SU-DHL-6 (cell line): ENCODE measurements around the gene TTLL11.

Experiments
- H2AFZ ChIP-seq: fragments of 200-600 bp; sonication (generic); 2 replicates; pipeline ENCODE4 v1.6.1; 2014; ENCODE audit warnings: low read depth, mild to moderate bottlenecking, moderate library complexity, mixed read lengths, antibody characterized with exemption, low read length; ENCODE audit not compliant: severe bottlenecking
- H3F3A ChIP-seq: fragments of 200-600 bp; shearing (Covaris generic); 2 replicates; pipeline ENCODE4 v1.6.0; 2016; ENCODE audit warnings: antibody characterized with exemption, mild to moderate bottlenecking; ENCODE audit not compliant: insufficient read depth
- H3K27ac ChIP-seq: fragments of 200-600 bp; sonication (generic); 2 replicates; pipeline ENCODE4 v1.5.1; 2016; ENCODE audit warnings: low read depth, mild to moderate bottlenecking, low read length, moderate library complexity, mixed read lengths
- H3K27me3 ChIP-seq: fragments of 200-600 bp; sonication (generic), shearing (Covaris generic); 2 replicates; pipeline ENCODE4 v1.6.0; 2014; ENCODE audit warnings: mild to moderate bottlenecking, low read length
- H3K36me3 ChIP-seq: fragments of 200-600 bp; sonication (generic); 2 replicates; pipeline ENCODE4 v1.6.1; 2014; ENCODE audit warnings: mild to moderate bottlenecking, low read length, mixed read lengths
- H3K4me2 ChIP-seq: fragments of 300-600, 200-600 bp; shearing (Covaris generic), sonication (generic); 2 replicates; pipeline ENCODE4 v1.6.0; 2014; ENCODE audit warnings: low read length, low read depth, mild to moderate bottlenecking; ENCODE audit not compliant: poor library complexity, severe bottlenecking
- H3K4me3 ChIP-seq: fragments of 200-600 bp; sonication (generic); 2 replicates; pipeline ENCODE4 v1.5.1; 2014; ENCODE audit warnings: antibody characterized with exemption, low read length, mild to moderate bottlenecking, mixed read lengths; ENCODE audit not compliant: insufficient read depth, poor library complexity, severe bottlenecking
- H3K79me2 ChIP-seq: fragments of 200-600 bp; sonication (generic); 2 replicates; pipeline ENCODE4 v1.6.1; 2014; ENCODE audit warnings: mild to moderate bottlenecking, low read length, moderate library complexity; ENCODE audit not compliant: insufficient read depth
- H3K9ac ChIP-seq: fragments of 200-600 bp; sonication (generic); 2 replicates; pipeline ENCODE4 v1.7.0; 2014; ENCODE audit warnings: mild to moderate bottlenecking, low read length
- H3K9me2 ChIP-seq: fragments of 200-600 bp; sonication (generic); replicated peaks from 2 replicates; pipeline ENCODE4 v1.6.1; 2014; ENCODE audit warnings: low read length; ENCODE audit not compliant: insufficient read depth
- H3K9me3 ChIP-seq: fragments of 200-600 bp; sonication (generic); 2 replicates; pipeline ENCODE4 v1.6.1; 2014; ENCODE audit warnings: low read length, mixed read lengths; ENCODE audit not compliant: insufficient read depth
- H4K20me1 ChIP-seq: fragments of 200-600 bp; sonication (generic); 2 replicates; pipeline ENCODE4 v1.6.1; 2014; ENCODE audit warnings: low read depth, mild to moderate bottlenecking, antibody characterized with exemption, low read length, moderate library complexity, mixed read lengths
- CTCF ChIP-seq: fragments of 200-600 bp; sonication (generic); IDR thresholded peaks from one replicate; pipeline ENCODE4 v1.5.1; 2017; ENCODE audit warnings: antibody characterized with exemption, mild to moderate bottlenecking, low read length, moderate library complexity; ENCODE audit not compliant: insufficient read depth, poor library complexity, severe bottlenecking
- EZH2phosphoT487 ChIP-seq: fragments of 200-600 bp; sonication (generic), shearing (Covaris generic); conservative IDR thresholded peaks from 2 replicates; pipeline ENCODE4 v1.6.1; 2018; ENCODE audit warnings: mild to moderate bottlenecking, antibody characterized with exemption, low read length, moderate library complexity, mixed read lengths

Gene TTLL11

GRCh38 chr9:121963528-121963995 is 129.5 kb downstream of the TTLL11 start:
- H3K9ac ChIP-seq: no peak overlapping the region
- no peak overlapping the region for H2AFZ ChIP-seq
- no peaks in the 10 kb centered on the region for H3K79me2 ChIP-seq
- H3K9me3 ChIP-seq: no peaks in the 10 kb centered on the region
- H3K4me3 ChIP-seq: no peak overlapping the region
- no peak for TF ChIP-seq EZH2phosphoT487
- no peak for TF ChIP-seq CTCF
- H3F3A ChIP-seq: no peaks in the 10 kb centered on the region
- no peak overlapping the region for H3K4me2 ChIP-seq
- H3K27me3 ChIP-seq: no peaks in the 10 kb centered on the region
- no peak overlapping the region for H3K27ac ChIP-seq
- H3K36me3 ChIP-seq: no peaks in the 10 kb centered on the region
- H4K20me1 ChIP-seq: no peaks in the 10 kb centered on the region
- H3K9me2 ChIP-seq: no peaks in the 10 kb centered on the region

GRCh38 chr9:121962421-121962820 is 130.7 kb downstream of the TTLL11 start:
- Histone ChIP-seq H3K4me2 (no peak overlapping the region), H3F3A (no peaks in the 10 kb centered on the region), H3K9me3 (no peaks in the 10 kb centered on the region), H2AFZ (no peak overlapping the region), H3K79me2 (no peaks in the 10 kb centered on the region), H3K27ac (no peak overlapping the region), H4K20me1 (no peaks in the 10 kb centered on the region), H3K4me3 (no peak overlapping the region), H3K36me3 (no peaks in the 10 kb centered on the region), H3K27me3 (no peaks in the 10 kb centered on the region), H3K9ac (no peak overlapping the region), H3K9me2 (no peaks in the 10 kb centered on the region)
- TF ChIP-seq CTCF (no peak), EZH2phosphoT487 (no peak)

GRCh38 chr9:121960665-121961064 is 132.4 kb downstream of the TTLL11 start:
- no peaks in the 10 kb centered on the region for H3K79me2 ChIP-seq
- TF ChIP-seq CTCF (no peak), EZH2phosphoT487 (no peak)
- H3K4me2 ChIP-seq: no peak overlapping the region
- no peaks in the 10 kb centered on the region for H3K9me3 ChIP-seq
- H3K9me2 ChIP-seq: no peaks in the 10 kb centered on the region
- no peaks in the 10 kb centered on the region for H3F3A ChIP-seq
- no peaks in the 10 kb centered on the region for H3K36me3 ChIP-seq
- no peak overlapping the region for H3K27ac ChIP-seq
- no peaks in the 10 kb centered on the region for H4K20me1 ChIP-seq
- H3K27me3 ChIP-seq: no peaks in the 10 kb centered on the region
- no peak overlapping the region for H3K4me3 ChIP-seq
- H3K9ac ChIP-seq: no peak overlapping the region
- H2AFZ ChIP-seq: no peak overlapping the region
